ENCODE results near the gene PALS2.

GRCh38 chr7:24597014-24597413, 23.8 kb downstream of the PALS2 start:
- TF ChIP-seq CTCF (IDR thresholded peaks at IDR 0.05 in 8 of 11, conservative IDR thresholded peaks at IDR 0.05 in 3 of 11) = no peak
- no peak for TF ChIP-seq POLR2AphosphoS5 (IDR thresholded peaks at IDR 0.05)

All from spleen (tissue), 7 donors.